Measurements from ENCODE around the gene DEPDC5.

DEPDC5 gene

DNA sequence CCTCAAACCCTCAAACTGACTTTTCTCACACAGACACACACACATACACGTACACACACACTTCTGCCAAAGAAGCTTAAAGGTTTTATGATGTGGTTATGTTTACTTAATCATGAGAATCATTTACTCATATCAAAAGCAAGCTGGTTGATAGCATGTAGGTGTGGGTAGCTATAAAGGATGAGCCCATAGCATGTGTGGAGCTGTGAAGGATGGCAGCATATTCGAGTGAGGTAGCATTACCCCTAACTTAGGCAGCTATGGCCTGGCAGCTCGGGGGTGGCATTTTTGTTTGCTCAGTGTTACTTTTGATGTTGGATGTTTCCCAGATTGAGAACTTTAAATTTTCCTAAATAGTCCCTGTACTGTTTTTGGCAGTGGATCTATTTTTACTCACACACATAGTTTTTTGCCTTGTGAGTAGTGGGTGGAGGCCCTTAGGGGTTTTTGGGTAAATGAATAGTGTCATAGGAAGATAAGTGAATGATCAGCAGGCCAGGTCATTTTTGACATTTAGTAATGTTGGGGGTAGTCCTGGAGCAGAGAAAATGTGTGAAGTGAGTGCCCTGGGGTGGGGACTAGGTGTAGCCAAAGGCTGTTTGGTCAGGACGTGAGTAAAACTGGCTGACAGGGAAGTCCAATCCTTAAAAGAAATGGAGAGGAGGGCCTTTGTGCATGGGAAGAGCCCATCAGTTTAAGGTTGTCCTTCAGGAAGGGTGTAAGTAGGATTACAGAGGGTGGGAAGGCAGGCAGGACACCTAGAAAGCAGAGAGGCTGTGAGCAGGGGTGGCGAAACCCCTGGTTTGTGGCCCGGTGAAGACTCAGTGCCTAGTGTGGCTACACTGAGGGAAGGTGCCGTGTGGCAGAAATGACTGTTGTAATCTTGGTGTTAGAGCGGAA lies 197.6 kb downstream of the DEPDC5 start:
- Histone ChIP-seq H3K9me3 (ENCODE audit: control insufficient read depth in 1 of 2, low read length in 2 of 2) (no peaks in the 10 kb centered on the region), H3K9ac (ENCODE audit: low read depth in 1 of 2, low read length in 2 of 2) (peak overlapping the region in 1 of 2 donors; percentile 1), H3K4me3 (ENCODE audit: low read depth in 1 of 2, low read length in 2 of 2) (no peak overlapping the region), H3K36me3 (ENCODE audit: control insufficient read depth in 1 of 2, insufficient read depth in 2 of 2, low read length in 2 of 2) (peaks cover 8 to 32% of the 10 kb centered on the region in 2 donors), H3K27ac (ENCODE audit: low read depth, low read length) (no peak overlapping the region), H3K4me1 (ENCODE audit: control insufficient read depth in 1 of 2, insufficient read depth in 2 of 2, low read length in 2 of 2) (peaks cover 25 to 49% of the 10 kb centered on the region in 2 donors), H3K27me3 (ENCODE audit: control insufficient read depth in 1 of 2, insufficient read depth in 2 of 2, low read length in 2 of 2) (no peaks in the 10 kb centered on the region)

GRCh38 chr22:31952094-31952401 lies 198.2 kb downstream of the DEPDC5 start:
- no peak overlapping the region for H3K4me3 ChIP-seq (ENCODE audit: low read depth in 1 of 2, low read length in 2 of 2)
- H3K27ac ChIP-seq (ENCODE audit: low read depth, low read length) = no peak overlapping the region
- peaks cover 21 to 46% of the 10 kb centered on the region in 2 donors for H3K4me1 ChIP-seq (ENCODE audit: control insufficient read depth in 1 of 2, insufficient read depth in 2 of 2, low read length in 2 of 2)
- H3K27me3 ChIP-seq (ENCODE audit: control insufficient read depth in 1 of 2, insufficient read depth in 2 of 2, low read length in 2 of 2) = no peaks in the 10 kb centered on the region
- peaks cover 13 to 38% of the 10 kb centered on the region in 2 donors for H3K36me3 ChIP-seq (ENCODE audit: control insufficient read depth in 1 of 2, insufficient read depth in 2 of 2, low read length in 2 of 2)
- H3K9me3 ChIP-seq (ENCODE audit: control insufficient read depth in 1 of 2, low read length in 2 of 2) = no peaks in the 10 kb centered on the region
- peak overlapping the region in 1 of 2 donors; percentile 1 for H3K9ac ChIP-seq (ENCODE audit: low read depth in 1 of 2, low read length in 2 of 2)

DNA sequence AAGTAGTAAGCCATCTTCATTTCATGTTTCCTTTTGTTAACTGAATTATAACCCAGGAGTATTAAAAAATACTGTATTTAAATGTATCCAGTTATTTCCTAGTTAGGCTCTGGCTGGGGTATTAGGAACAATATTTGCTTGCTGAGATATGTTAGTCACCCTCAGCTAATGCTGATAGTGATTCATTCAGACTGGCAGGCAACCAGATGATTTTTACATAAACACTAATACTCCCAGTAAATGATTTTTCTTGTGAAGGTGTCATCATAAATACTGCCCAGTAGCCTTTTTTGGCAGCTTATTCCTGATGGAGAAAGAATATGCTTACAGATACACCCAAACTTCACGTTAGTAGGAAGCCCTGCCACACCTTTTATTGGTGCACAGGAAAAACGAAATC lies 198.7 kb downstream of the DEPDC5 start:
- Histone ChIP-seq H3K9me3 (ENCODE audit: control insufficient read depth in 1 of 2, low read length in 2 of 2) (no peaks in the 10 kb centered on the region), H3K27me3 (ENCODE audit: control insufficient read depth in 1 of 2, insufficient read depth in 2 of 2, low read length in 2 of 2) (no peaks in the 10 kb centered on the region), H3K36me3 (ENCODE audit: control insufficient read depth in 1 of 2, insufficient read depth in 2 of 2, low read length in 2 of 2) (peaks cover 14 to 38% of the 10 kb centered on the region in 2 donors), H3K4me1 (ENCODE audit: control insufficient read depth in 1 of 2, insufficient read depth in 2 of 2, low read length in 2 of 2) (peaks cover 21 to 42% of the 10 kb centered on the region in 2 donors), H3K4me3 (ENCODE audit: low read depth in 1 of 2, low read length in 2 of 2) (no peak overlapping the region), H3K27ac (ENCODE audit: low read depth, low read length) (no peak overlapping the region), H3K9ac (ENCODE audit: low read depth in 1 of 2, low read length in 2 of 2) (peak overlapping the region in 1 of 2 donors; percentile 1)

DNA sequence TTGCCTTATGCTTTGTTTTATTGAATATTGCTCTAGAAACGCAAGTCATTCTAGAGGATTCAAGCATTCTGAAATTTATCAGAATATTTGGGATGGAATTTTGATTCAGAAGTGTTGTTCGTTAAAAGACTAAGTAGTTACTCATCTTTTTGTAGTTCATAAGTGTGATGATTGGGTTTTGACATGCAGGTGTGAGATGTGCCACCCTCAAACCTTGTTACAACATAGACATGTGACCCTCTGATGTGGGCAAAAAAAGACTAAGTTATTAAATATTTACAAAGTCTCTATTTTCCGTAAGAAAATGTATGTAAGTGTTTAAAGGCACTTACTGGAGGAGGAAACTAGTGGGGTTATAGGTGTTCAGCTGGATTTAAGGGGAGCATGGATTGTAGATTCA lies 199.4 kb downstream of the DEPDC5 start:
- H3K36me3 ChIP-seq (ENCODE audit: control insufficient read depth in 1 of 2, insufficient read depth in 2 of 2, low read length in 2 of 2) = peaks cover 20 to 39% of the 10 kb centered on the region in 2 donors
- H3K27ac ChIP-seq (ENCODE audit: low read depth, low read length) = no peak overlapping the region
- no peak overlapping the region for H3K4me3 ChIP-seq (ENCODE audit: low read depth in 1 of 2, low read length in 2 of 2)
- peaks cover 21 to 41% of the 10 kb centered on the region in 2 donors for H3K4me1 ChIP-seq (ENCODE audit: control insufficient read depth in 1 of 2, insufficient read depth in 2 of 2, low read length in 2 of 2)
- no peak overlapping the region for H3K9ac ChIP-seq (ENCODE audit: low read depth in 1 of 2, low read length in 2 of 2)
- H3K27me3 ChIP-seq (ENCODE audit: control insufficient read depth in 1 of 2, insufficient read depth in 2 of 2, low read length in 2 of 2) = no peaks in the 10 kb centered on the region
- H3K9me3 ChIP-seq (ENCODE audit: control insufficient read depth in 1 of 2, low read length in 2 of 2) = no peaks in the 10 kb centered on the region

GRCh38 chr22:31954535-31955523 lies 201.0 kb downstream of the DEPDC5 start:
- H3K27me3 ChIP-seq (ENCODE audit: control insufficient read depth in 1 of 2, insufficient read depth in 2 of 2, low read length in 2 of 2) = no peaks in the 10 kb centered on the region
- peaks cover 21 to 41% of the 10 kb centered on the region in 2 donors for H3K4me1 ChIP-seq (ENCODE audit: control insufficient read depth in 1 of 2, insufficient read depth in 2 of 2, low read length in 2 of 2)
- no peak overlapping the region for H3K27ac ChIP-seq (ENCODE audit: low read depth, low read length)
- peaks cover 20 to 33% of the 10 kb centered on the region in 2 donors for H3K36me3 ChIP-seq (ENCODE audit: control insufficient read depth in 1 of 2, insufficient read depth in 2 of 2, low read length in 2 of 2)
- H3K9me3 ChIP-seq (ENCODE audit: control insufficient read depth in 1 of 2, low read length in 2 of 2) = no peaks in the 10 kb centered on the region
- no peak overlapping the region for H3K9ac ChIP-seq (ENCODE audit: low read depth in 1 of 2, low read length in 2 of 2)
- no peak overlapping the region for H3K4me3 ChIP-seq (ENCODE audit: low read depth in 1 of 2, low read length in 2 of 2)

- no peak overlapping the region for H3K4me3 ChIP-seq (ENCODE audit: low read depth in 1 of 2, low read length in 2 of 2)
- H3K9ac ChIP-seq (ENCODE audit: low read depth in 1 of 2, low read length in 2 of 2) = no peak overlapping the region
- H3K27ac ChIP-seq (ENCODE audit: low read depth, low read length) = no peak overlapping the region
- no peaks in the 10 kb centered on the region for H3K27me3 ChIP-seq (ENCODE audit: control insufficient read depth in 1 of 2, insufficient read depth in 2 of 2, low read length in 2 of 2)
- no peaks in the 10 kb centered on the region for H3K9me3 ChIP-seq (ENCODE audit: control insufficient read depth in 1 of 2, low read length in 2 of 2)
- peaks cover 12 to 37% of the 10 kb centered on the region in 2 donors for H3K4me1 ChIP-seq (ENCODE audit: control insufficient read depth in 1 of 2, insufficient read depth in 2 of 2, low read length in 2 of 2)
- peaks cover 20 to 26% of the 10 kb centered on the region in 2 donors for H3K36me3 ChIP-seq (ENCODE audit: control insufficient read depth in 1 of 2, insufficient read depth in 2 of 2, low read length in 2 of 2)
Observed at GRCh38 chr22:31956360-31956759, 202.5 kb downstream of the DEPDC5 start.
